SK-N-MC (cell line): ENCODE measurements around the gene ARHGAP9.

ENCODE experiments used
- EZH2 ChIP-seq: fragments of 200-600 bp; sonication (generic); IDR thresholded peaks from one replicate; pipeline ENCODE4 v1.6.1; 2017; ENCODE audit warnings: antibody characterized with exemption
- POLR2AphosphoS5 ChIP-seq: IDR thresholded peaks from 2 replicates; pipeline ENCODE4 v1.6.1; 2012; ENCODE audit warnings: mild to moderate bottlenecking, low read depth, low read length, borderline replicate concordance

- TF ChIP-seq POLR2AphosphoS5, result no peak
- no peak for TF ChIP-seq EZH2
Observed at GRCh38 chr12:57430112-57430930, 49.3 kb downstream of the ARHGAP9 start.
